ENCODE measurements around the gene C10orf90.

- TF ChIP-seq CTCF (IDR thresholded peaks at IDR 0.05) (no peak), POLR2A (IDR thresholded peaks at IDR 0.05) (no peak)
Measured at GRCh38 chr10:126661841-126662515, 8.5 kb downstream of the C10orf90 start.

Data from esophagus squamous epithelium (tissue), 4 donors.